Right kidney (tissue), 1 donor: Measurements from ENCODE around the gene DEAF1.
A peak's percentile ranks its signal among the peaks of the same experiment; 100 is the strongest.

Experiments used
- DNase-seq: peaks from one replicate; pipeline ENCODE4 v3.0.0-alpha.2; 2016

Gene DEAF1

GRCh38 chr11:625636-626268, 69.3 kb downstream of the DEAF1 start:
- no peak for DNase-seq

DNA sequence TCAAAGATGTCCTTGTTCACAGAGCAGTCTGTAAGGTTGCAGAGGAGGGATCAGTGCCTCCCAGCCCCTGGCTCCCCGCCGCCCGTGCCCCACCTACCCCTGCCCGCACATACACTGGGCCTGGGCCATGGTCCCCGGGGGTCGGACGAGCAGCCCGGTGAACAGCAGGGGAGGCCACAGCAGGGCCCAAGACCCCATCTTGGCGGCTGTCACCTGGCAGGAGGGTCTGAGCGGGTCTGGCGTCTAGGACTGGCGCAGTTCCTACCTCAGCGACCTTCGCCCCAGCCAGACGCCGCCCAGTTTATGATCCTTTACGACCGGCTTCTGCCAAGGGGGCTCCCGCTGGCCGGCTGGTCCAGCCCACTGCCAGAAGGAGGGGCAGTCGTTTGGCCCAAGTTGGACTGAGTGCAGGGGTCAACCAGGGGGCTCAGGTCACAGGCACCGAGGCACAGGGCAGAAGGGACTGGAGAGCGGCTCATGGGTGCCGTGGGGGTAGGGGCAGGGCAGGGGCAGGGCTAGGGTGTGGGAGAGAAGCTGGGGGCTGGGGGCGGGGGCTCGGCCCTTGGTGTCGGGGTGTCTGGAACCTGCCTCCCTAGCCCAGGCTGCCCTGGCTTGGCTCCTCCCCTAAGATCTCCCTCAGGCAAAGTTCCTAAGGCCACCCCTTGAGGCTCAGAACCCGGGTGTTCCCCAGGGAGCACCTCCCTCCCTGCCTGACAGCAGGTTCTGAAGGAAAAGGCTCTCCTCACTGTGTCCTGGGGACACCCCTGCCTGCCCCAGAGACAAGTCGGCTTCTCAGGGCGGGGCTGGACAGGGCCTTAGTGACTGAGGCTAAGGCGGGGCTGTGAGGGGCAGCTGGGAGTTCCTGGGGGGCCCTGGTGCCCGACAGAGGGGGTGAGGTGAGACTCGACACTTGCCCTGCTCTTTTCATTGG, 70.1 kb downstream of the DEAF1 start, which contains the start of gene CDHR5:
Gene CDHR5 (minus strand): TSS at position 251 of the 931 bp plus-strand sequence. CDS start 53 bp downstream, at position 198.
- DNase-seq = peak; percentile 46

- DNase-seq = no peak
These were observed 70.9 kb downstream of the DEAF1 start for GRCh38 chr11:623999-624704.

DNA sequence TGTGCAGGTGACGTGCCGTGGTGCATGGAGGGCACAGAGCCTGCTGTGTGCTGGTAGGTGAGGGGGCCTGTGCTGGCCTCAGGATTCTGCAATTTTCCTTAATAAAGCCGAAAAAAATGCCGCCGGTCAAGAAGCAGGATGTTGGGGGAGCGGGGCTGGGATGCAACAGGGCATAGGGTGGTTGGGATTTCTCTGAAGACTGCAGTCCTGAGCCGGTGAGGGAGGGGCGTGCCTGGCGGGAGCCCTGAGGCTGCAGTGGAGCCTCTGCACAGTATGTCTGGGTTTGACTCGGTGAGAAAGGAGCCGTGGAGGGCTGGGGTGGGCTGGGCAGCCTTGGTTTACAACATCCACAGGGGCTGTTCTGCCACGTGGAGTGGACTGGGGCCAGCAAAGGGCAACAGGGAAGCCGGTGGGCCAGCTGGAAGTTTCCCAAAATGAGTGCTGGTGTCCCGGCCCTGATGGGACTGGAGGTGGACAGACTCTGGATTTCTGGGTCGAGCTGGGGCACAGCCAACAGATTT, 71.6 kb downstream of the DEAF1 start:
- DNase-seq = no peak

GRCh38 chr11:621838-622237, 73.2 kb downstream of the DEAF1 start:
- no peak for DNase-seq

DNA sequence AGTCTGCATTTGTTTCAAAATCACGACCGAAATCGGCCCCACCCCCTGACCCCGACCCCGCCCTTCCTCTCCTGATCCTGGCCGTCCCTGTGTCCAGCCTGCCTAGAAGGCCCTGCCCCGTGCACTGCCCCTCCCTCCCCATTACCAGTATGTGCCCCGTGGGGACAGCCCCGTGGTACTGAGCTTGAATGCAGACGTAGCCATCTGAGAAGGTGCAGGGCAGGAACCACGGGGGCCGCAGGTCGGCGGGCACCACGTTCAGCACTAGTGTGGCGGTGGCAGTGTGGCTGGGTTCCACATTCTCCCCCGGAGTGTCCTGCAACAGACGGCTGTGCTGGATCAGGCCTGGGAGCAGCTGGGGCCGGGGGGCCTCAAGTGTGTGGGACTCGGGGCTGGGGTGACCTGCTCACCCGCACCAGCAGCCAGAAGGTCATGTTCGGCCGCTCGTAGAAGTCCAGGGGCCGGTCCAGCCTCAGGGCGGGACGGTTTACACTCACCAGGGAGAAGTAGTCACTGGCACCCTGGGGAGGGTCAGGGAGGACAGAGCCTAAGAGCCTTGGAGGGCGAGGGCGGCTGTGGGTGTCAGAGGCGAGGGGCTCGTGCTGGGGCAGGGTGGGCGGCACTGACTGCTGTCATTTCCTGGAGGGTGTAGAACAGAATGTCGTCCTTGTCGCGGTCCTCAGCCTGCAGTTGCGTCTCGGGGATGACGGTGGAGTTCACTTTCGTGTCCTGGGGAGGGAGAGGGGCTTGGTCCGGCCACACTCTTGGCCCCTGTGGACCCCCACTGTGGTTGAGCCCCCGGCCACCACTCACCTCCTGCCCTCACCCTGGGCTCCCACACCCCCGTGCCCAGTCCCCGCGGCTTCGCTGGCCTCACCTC, 73.8 kb downstream of the DEAF1 start:
- no peak for DNase-seq

DNA sequence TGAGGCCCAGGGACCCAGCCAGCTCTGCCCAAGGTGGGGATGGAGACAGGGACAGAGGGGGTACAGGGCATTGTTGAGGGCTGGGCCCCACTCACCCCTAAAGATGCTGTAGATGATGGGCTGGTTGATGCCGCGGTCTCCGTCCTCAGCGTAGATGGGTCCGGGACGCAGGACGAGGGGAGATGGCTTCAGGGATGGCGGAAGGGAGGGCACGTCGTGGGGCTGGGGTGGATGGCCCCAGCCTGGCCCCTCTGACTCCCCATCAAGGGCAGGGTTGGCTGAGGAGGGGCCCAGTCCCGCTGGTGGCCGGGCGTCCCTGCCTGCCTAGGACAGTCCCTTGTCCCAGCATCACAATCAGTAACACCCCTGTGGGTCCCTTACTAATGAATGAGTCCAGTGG, 74.8 kb downstream of the DEAF1 start:
- no peak for DNase-seq

DNA sequence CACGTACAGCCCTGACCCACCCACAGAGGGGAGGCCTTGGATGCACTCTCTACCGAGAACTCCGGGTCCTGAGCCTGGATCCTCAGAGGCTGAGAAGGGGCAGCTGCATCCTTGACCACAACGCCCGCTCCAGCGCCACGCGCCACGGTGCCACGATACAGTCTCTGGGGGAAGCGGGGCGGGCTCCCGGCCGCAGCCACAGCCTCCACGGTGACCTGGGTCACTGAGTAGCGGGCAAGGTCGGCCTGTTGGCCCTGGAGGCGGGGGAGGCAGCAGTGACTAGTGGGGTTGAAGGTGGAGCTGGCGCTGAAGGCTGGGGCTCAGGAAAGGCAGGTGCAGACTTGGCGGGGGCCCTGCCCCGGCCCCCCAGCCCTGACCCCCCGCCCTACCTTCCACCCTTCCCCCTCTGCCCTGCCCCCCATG, 75.4 kb downstream of the DEAF1 start:
- no peak for DNase-seq

GRCh38 chr11:618856-619627, 76.0 kb downstream of the DEAF1 start:
- DNase-seq = no peak

DNA sequence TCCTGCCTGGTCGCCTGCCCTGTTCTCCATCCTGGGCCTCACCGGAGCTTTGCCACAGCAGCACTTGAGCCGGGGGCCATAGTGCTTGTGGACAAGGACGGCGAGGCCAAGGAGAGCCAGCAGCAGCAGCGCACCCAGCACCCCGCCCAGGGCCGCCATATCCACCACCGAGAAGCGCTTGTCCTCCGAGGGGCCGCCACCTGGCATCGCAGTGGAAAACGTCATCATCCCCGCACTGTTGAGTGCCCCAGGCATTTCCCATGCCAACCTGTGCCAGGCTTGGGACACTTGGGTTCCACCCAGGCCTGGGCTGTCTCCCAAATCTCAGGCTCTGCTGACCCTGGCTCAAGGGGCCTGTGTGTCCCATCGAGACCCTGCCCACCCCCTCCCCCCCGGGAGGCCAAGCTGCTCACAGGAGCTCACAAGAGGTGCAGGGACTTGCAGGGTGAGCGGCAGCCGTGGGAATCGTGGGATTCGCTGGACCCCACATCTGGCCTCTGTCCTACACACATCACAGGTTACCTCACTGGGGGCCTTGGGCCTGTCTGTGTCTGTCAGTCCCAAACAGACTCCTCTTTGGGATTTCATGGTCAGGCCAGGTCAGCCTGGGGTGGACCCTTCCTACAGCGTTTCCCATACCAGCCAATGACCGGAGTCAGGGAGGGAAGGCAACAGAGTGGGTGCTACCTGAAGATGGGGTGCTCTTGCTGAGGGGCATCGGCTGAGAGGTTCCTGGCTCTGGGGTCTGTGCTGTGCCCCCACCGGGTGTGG, 76.9 kb downstream of the DEAF1 start:
- no peak for DNase-seq

- no peak for DNase-seq
These were observed 77.7 kb downstream of the DEAF1 start for GRCh38 chr11:617199-617911.

DNA sequence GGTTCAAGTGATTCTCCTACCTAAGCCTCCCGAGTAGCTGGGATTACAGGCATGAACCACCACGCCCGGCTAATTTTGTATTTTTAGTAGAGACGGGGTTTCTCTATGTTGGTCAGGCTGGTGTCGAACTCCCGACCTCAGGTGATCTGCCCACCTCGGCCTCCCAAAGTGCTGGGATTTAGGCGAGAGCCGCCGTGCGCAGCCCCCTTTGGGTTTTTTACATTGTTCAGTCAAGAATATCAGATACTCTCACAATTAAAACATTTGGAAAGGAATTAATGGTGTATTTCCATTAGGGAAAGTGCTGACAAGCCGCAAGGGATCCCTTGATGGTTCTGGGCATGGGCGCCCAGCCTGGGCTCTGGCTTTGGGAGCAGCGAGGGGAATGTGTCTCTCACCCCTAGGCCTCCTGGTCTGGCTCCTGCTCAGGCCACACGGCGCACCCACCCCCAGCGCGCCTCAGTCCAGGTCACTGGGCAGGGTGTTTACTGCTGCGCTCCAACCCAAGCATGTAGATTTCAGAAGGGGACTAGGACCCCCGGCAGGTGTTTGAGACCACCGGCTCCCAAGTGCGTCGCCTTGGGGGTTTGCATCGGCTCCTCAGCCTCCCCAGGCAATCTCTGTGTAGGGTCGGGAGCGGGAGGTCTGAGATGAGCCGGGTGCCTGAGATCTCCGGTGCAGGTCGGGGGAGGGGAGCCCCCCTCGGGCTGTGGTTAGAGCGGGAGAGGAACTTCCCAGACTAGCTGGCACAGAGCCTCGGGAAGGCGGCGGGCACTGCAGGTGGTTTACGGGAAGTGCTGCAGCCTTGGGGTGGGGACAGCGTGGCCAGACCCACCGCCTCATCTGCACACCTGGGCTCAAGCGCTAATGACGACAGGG, 78.5 kb downstream of the DEAF1 start:
- DNase-seq = no peak

GRCh38 chr11:615504-616319, 79.3 kb downstream of the DEAF1 start, which contains the start of gene IRF7:
Gene IRF7, minus strand, starts transcription at chr11:615950. Its CDS starts 586 bp downstream, at chr11:615364.
- DNase-seq = peak; percentile 92

DNA sequence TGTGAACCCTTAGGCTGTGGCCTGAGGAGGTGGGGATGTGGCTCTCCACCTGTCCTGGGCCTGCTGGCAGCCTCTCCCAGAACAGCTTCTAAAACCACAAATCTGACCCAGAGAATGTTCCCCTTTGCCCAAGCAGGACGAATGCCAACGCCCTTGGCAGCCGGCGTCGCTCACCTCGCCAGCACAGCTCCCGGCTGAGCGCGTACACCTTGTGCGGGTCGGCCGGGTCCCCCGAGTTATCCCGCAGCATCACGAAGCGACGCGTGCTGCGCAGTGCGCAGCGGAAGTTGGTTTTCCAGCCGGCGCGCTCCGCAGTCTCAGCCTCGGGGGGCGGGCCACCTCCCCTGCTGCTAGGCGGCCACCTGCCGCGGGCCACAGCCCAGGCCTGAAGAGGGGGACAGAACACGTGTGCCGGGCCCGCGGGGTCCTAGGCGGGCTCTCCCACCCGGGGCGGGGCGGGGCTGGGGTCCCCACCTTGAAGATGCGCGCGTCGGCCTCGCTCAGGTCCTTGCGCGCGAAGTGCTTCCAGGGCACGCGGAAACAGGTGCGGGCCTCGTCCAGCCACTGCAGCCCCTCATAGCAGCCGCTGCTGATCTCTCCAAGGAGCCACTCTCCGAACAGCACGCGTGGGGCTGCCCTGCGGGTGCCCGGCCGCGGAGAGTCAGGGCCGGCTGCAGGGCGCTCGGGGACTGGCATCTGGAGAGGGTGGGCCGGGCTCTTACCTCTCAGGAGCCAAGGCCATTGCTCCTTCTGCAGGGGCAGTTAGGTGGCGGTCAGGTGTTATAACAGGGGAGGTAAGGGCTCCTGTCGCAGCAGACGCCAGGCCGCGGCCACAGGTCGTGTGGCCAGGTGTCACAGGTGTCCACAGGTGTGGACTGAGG, 80.2 kb downstream of the DEAF1 start:
- peak; percentile 29 for DNase-seq

DNA sequence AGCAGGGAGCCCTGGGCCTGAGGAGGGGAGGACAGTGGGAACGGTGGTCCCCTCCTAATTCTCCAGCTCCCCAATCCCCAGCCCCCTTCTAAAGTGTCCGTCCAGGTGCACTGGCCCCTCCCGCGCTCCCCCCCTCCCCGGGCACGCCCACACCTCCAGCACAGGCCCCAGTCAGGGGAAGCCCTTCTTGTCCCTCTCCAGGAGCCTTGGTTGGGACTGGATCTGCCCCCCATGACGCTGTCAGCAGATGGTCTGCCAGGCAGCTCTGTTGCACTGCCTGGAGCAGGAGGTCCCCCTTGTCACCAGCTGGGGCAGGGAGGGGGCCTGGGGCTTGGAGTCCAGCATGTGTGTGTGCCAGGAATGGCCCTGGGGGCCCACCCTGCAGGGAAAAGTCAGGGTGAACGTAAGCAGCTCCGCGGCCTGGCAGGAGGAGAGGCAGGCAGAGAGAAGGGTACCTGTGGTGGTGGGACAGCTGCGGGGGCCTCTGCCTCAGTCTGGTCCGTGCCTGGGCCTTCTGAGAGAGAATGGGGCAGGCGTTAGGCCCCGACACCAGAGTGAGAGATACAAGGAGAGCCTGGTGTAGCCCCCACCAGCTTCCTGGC, 80.9 kb downstream of the DEAF1 start:
- DNase-seq = no peak
